ENCODE results near the gene NCL. TPM values are rescaled to one million over a fixed set of nuclear protein-coding genes. Genes with fewer than 3 reads are reported as not detected.
"Not testable (repeated sequence)": the region's sequence is repeated elsewhere in the genome, so short reads cannot be mapped to it uniquely, and the experiment has no call there.

Gene NCL
- total RNA-seq, 1 donor from 2014 or later: 603 TPM

DNA sequence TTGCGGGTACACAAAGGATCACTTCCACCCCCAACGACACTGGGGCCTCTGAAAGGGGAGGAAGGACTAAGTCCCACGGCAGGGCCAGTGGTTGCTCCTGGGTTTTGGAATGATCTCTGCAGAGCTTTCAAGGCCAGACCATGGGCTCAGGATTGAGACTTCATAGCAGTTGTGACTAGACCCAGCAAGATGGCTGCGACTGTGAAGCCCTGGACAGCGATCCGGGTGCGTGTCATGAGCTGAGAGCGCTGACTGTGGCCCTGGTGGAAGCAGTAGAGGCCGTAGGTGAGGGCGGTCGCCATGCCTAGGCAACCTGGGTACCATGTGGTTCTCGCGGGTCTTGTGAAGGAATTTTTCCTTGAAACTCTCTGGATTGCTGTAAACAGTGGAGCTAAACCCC lies 27.3 kb downstream of the NCL start:
- Histone ChIP-seq H2AFZ (ENCODE audit: low read depth, low read length) (no peak overlapping the region), H3K9me3 (ENCODE audit: insufficient read depth, low read depth, low read length) (no peaks in the 10 kb centered on the region), H3K79me2 (ENCODE audit: insufficient read depth, low read length) (no peaks in the 10 kb centered on the region), H3K27me3 (ENCODE audit: insufficient read depth, low read length) (no peaks in the 10 kb centered on the region), H3K4me3 (ENCODE audit: insufficient read depth, low read depth, low read length) (no peak overlapping the region), H4K20me1 (ENCODE audit: insufficient read depth, low read length) (no peaks in the 10 kb centered on the region), H3K27ac (ENCODE audit: low read depth, low read length) (no peak overlapping the region), H3K4me1 (ENCODE audit: insufficient read depth, low read length) (no peaks in the 10 kb centered on the region), H3K4me2 (ENCODE audit: low read length) (no peak overlapping the region), H3K36me3 (ENCODE audit: insufficient read depth, low read length) (no peaks in the 10 kb centered on the region), H3K9ac (ENCODE audit: low read length) (no peak overlapping the region)
- no peaks in the 10 kb centered on the region for H3K4me1 Mint-ChIP-seq (ENCODE audit: low read depth, unreplicated experiment)
- peaks cover under 1% of the 10 kb centered on the region for H3K9me3 Mint-ChIP-seq (ENCODE audit: unreplicated experiment)
- H3K36me3 Mint-ChIP-seq (ENCODE audit: low read depth, unreplicated experiment): no peaks in the 10 kb centered on the region
- no peaks in the 10 kb centered on the region for H3K27me3 Mint-ChIP-seq (ENCODE audit: low read depth, unreplicated experiment)
- no peak overlapping the region for H3K4me3 Mint-ChIP-seq (ENCODE audit: unreplicated experiment)
- TF ChIP-seq EZH2 (IDR thresholded peaks at IDR 0.05; ENCODE audit: insufficient read depth, low read length): no peak
- TF ChIP-seq, protein P1, sequence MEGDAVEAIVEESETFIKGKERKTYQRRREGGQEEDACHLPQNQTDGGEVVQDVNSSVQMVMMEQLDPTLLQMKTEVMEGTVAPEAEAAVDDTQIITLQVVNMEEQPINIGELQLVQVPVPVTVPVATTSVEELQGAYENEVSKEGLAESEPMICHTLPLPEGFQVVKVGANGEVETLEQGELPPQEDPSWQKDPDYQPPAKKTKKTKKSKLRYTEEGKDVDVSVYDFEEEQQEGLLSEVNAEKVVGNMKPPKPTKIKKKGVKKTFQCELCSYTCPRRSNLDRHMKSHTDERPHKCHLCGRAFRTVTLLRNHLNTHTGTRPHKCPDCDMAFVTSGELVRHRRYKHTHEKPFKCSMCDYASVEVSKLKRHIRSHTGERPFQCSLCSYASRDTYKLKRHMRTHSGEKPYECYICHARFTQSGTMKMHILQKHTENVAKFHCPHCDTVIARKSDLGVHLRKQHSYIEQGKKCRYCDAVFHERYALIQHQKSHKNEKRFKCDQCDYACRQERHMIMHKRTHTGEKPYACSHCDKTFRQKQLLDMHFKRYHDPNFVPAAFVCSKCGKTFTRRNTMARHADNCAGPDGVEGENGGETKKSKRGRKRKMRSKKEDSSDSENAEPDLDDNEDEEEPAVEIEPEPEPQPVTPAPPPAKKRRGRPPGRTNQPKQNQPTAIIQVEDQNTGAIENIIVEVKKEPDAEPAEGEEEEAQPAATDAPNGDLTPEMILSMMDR (IDR thresholded peaks at IDR 0.05; ENCODE audit: insufficient read depth, low read depth, low read length): no peak
- DNase-seq (ENCODE audit: low read depth): no peak
- no peak overlapping the region for H3K27ac Mint-ChIP-seq (ENCODE audit: unreplicated experiment)
- FAIRE-seq: no peak

- H3K4me2 ChIP-seq (ENCODE audit: low read length): no peak overlapping the region
- H3K4me3 Mint-ChIP-seq (ENCODE audit: unreplicated experiment): no peak overlapping the region
- no peaks in the 10 kb centered on the region for H3K79me2 ChIP-seq (ENCODE audit: insufficient read depth, low read length)
- H3K27ac Mint-ChIP-seq (ENCODE audit: unreplicated experiment): no peak overlapping the region
- FAIRE-seq (no peak), DNase-seq (ENCODE audit: low read depth) (no peak)
- H3K27me3 ChIP-seq (ENCODE audit: insufficient read depth, low read length): no peaks in the 10 kb centered on the region
- peaks cover 3% of the 10 kb centered on the region for H3K27me3 Mint-ChIP-seq (ENCODE audit: low read depth, unreplicated experiment)
- TF ChIP-seq, protein P1 (IDR thresholded peaks at IDR 0.05; ENCODE audit: insufficient read depth, low read depth, low read length): no peak
- no peak for TF ChIP-seq EZH2 (IDR thresholded peaks at IDR 0.05; ENCODE audit: insufficient read depth, low read length)
- no peaks in the 10 kb centered on the region for H3K4me1 ChIP-seq (ENCODE audit: insufficient read depth, low read length)
- no peak overlapping the region for H3K4me3 ChIP-seq (ENCODE audit: insufficient read depth, low read depth, low read length)
- H3K27ac ChIP-seq (ENCODE audit: low read depth, low read length): no peak overlapping the region
- H3K9me3 ChIP-seq (ENCODE audit: insufficient read depth, low read depth, low read length): peaks cover 2% of the 10 kb centered on the region
- no peaks in the 10 kb centered on the region for H3K36me3 ChIP-seq (ENCODE audit: insufficient read depth, low read length)
- H4K20me1 ChIP-seq (ENCODE audit: insufficient read depth, low read length): no peaks in the 10 kb centered on the region
- H3K36me3 Mint-ChIP-seq (ENCODE audit: low read depth, unreplicated experiment): no peaks in the 10 kb centered on the region
- no peaks in the 10 kb centered on the region for H3K4me1 Mint-ChIP-seq (ENCODE audit: low read depth, unreplicated experiment)
- no peak overlapping the region for H2AFZ ChIP-seq (ENCODE audit: low read depth, low read length)
- H3K9ac ChIP-seq (ENCODE audit: low read length): no peak overlapping the region
- peaks cover 13% of the 10 kb centered on the region for H3K9me3 Mint-ChIP-seq (ENCODE audit: unreplicated experiment)
Observed at GRCh38 chr2:231433990-231434389, 30.3 kb downstream of the NCL start.

GRCh38 chr2:231431606-231432005 lies 32.7 kb downstream of the NCL start:
- no peak for TF ChIP-seq EZH2 (IDR thresholded peaks at IDR 0.05; ENCODE audit: insufficient read depth, low read length)
- TF ChIP-seq, protein P1 (IDR thresholded peaks at IDR 0.05; ENCODE audit: insufficient read depth, low read depth, low read length): no peak

GRCh38 chr2:231430437-231430836 lies 33.8 kb downstream of the NCL start:
- not testable (repeated sequence) for FAIRE-seq; DNase-seq (ENCODE audit: low read depth); H3K36me3 Mint-ChIP-seq (ENCODE audit: low read depth, unreplicated experiment); H3K79me2 ChIP-seq (ENCODE audit: insufficient read depth, low read length); H3K9ac ChIP-seq (ENCODE audit: low read length); H3K27me3 ChIP-seq (ENCODE audit: insufficient read depth, low read length); H3K27ac Mint-ChIP-seq (ENCODE audit: unreplicated experiment); H3K4me3 ChIP-seq (ENCODE audit: insufficient read depth, low read depth, low read length); H2AFZ ChIP-seq (ENCODE audit: low read depth, low read length); H3K27ac ChIP-seq (ENCODE audit: low read depth, low read length); H3K36me3 ChIP-seq (ENCODE audit: insufficient read depth, low read length); H3K4me3 Mint-ChIP-seq (ENCODE audit: unreplicated experiment); H3K4me1 Mint-ChIP-seq (ENCODE audit: low read depth, unreplicated experiment); H3K4me2 ChIP-seq (ENCODE audit: low read length); H3K9me3 ChIP-seq (ENCODE audit: insufficient read depth, low read depth, low read length); H3K27me3 Mint-ChIP-seq (ENCODE audit: low read depth, unreplicated experiment); H4K20me1 ChIP-seq (ENCODE audit: insufficient read depth, low read length); H3K4me1 ChIP-seq (ENCODE audit: insufficient read depth, low read length)
- H3K9me3 Mint-ChIP-seq (ENCODE audit: unreplicated experiment): peaks cover 13% of the 10 kb centered on the region

More at GRCh38 chr2:231431606-231432005, 32.7 kb downstream of the NCL start:
- Mint-ChIP-seq H3K27ac (ENCODE audit: unreplicated experiment) (no peak overlapping the region), H3K27me3 (ENCODE audit: low read depth, unreplicated experiment) (peaks cover 3% of the 10 kb centered on the region), H3K4me3 (ENCODE audit: unreplicated experiment) (no peak overlapping the region), H3K4me1 (ENCODE audit: low read depth, unreplicated experiment) (no peaks in the 10 kb centered on the region), H3K36me3 (ENCODE audit: low read depth, unreplicated experiment) (no peaks in the 10 kb centered on the region), H3K9me3 (ENCODE audit: unreplicated experiment) (peaks cover 13% of the 10 kb centered on the region)
- no peaks in the 10 kb centered on the region for H4K20me1 ChIP-seq (ENCODE audit: insufficient read depth, low read length)
- H3K36me3 ChIP-seq (ENCODE audit: insufficient read depth, low read length): no peaks in the 10 kb centered on the region
- no peak overlapping the region for H3K4me3 ChIP-seq (ENCODE audit: insufficient read depth, low read depth, low read length)
- DNase-seq (ENCODE audit: low read depth) (no peak), FAIRE-seq (no peak)
- H3K9me3 ChIP-seq (ENCODE audit: insufficient read depth, low read depth, low read length): peaks cover 2% of the 10 kb centered on the region
- no peaks in the 10 kb centered on the region for H3K4me1 ChIP-seq (ENCODE audit: insufficient read depth, low read length)
- H3K9ac ChIP-seq (ENCODE audit: low read length): no peak overlapping the region
- H3K27ac ChIP-seq (ENCODE audit: low read depth, low read length): no peak overlapping the region
- H3K79me2 ChIP-seq (ENCODE audit: insufficient read depth, low read length): no peaks in the 10 kb centered on the region
- H2AFZ ChIP-seq (ENCODE audit: low read depth, low read length): no peak overlapping the region
- no peaks in the 10 kb centered on the region for H3K27me3 ChIP-seq (ENCODE audit: insufficient read depth, low read length)
- no peak overlapping the region for H3K4me2 ChIP-seq (ENCODE audit: low read length)

Measured in astrocyte (in vitro differentiated cells and primary cell).